Right ventricle myocardium inferior (tissue), 1 donor: ENCODE data around the gene PHACTR4. TPM values are rescaled to one million over a fixed set of nuclear protein-coding genes. Genes with fewer than 3 reads are reported as not detected.
A peak's percentile ranks its signal among the peaks of the same experiment; 100 is the strongest.
"Not testable (repeated sequence)": the region's sequence is repeated elsewhere in the genome, so short reads cannot be mapped to it uniquely, and the experiment has no call there.

Source experiments
- ATAC-seq: fragments of 200-7000 bp; cut with Tn5 transposase; one replicate; pipeline ENCODE4 v1.9.1; 2020; ENCODE audit warnings: mild to moderate bottlenecking, moderate library complexity
- DNase-seq: peaks from one replicate; pipeline ENCODE4 v3.0.0; 2021; ENCODE audit errors: missing footprints
- intact Hi-C: fragments of 100-400 bp; cut with DNase I; formaldehyde crosslinking; loops from one replicate; pipeline ENCODE4 v1.11.0; 2022
- long read RNA-seq: library from polyadenylated mRNA; unstranded; transcript quantifications from one replicate; pipeline ENCODE4 v2.0.0, GENCODE V29; 2021
- total RNA-seq: library from RNA; stranded (reverse); fragmentation: NEBNext Ultra II Directional; extraction: Animal tissue kit (Norgen Biotek cat#: 25700); gene quantifications from one replicate; pipeline ENCODE4 v1.2.1, GENCODE V29; 2021
- donor health status: DM: no; HTN: yes; CAD: no; lungs with severe emphysema.

PHACTR4 gene
- total RNA-seq, result 18.1 TPM
- long read RNA-seq, partial matches to known transcripts, result 0 of 2 reads
- long read RNA-seq, other reads (novel, unspliced or antisense), result 2 of 2 reads

GRCh38 chr1:28369371-28370238 lies at the start of gene PHACTR4:
PHACTR4 (plus strand) TSS chr1:28369740; CDS start chr1:28407448, 37,708 bp downstream.
- peak; percentile 99 for ATAC-seq
- intact Hi-C loops, result loop anchor here (1.0 to 10.0 kb wide), 3 partner anchors 40 to 235 kb away; partner anchors contain the start of gene MED18

GRCh38 chr1:28322194-28322593 lies 47.3 kb upstream of the PHACTR4 start:
- ATAC-seq, result no peak
- no peak for DNase-seq
- intact Hi-C loops, result no loop called here

More at GRCh38 chr1:28369371-28370238, at the start of gene PHACTR4:
- DNase-seq, result peak; percentile 96

GRCh38 chr1:28323720-28324119 lies 45.8 kb upstream of the PHACTR4 start:
- DNase-seq (no peak), ATAC-seq (no peak)
- intact Hi-C loops, result no loop called here

- no peak for DNase-seq
- no peak for ATAC-seq
Observed at GRCh38 chr1:28326515-28326914, 43.0 kb upstream of the PHACTR4 start.

GRCh38 chr1:28326984-28327383 lies 42.6 kb upstream of the PHACTR4 start:
- intact Hi-C loops, result loop anchor here (5.0 kb wide), 2 partner anchors 80 to 410 kb away; partner anchors contain the start of gene YTHDF2
- no peak for DNase-seq
- no peak for ATAC-seq

More at GRCh38 chr1:28326515-28326914, 43.0 kb upstream of the PHACTR4 start:
- intact Hi-C loops, result loop anchor here (5.0 kb wide), 2 partner anchors 79 to 411 kb away; partner anchors contain the start of gene YTHDF2

- intact Hi-C loops, result loop anchor here (5.0 kb wide), 2 partner anchors 80 to 410 kb away; partner anchors contain the start of gene YTHDF2
- not testable (repeated sequence) for ATAC-seq, DNase-seq
Observed at GRCh38 chr1:28327431-28327830, 42.1 kb upstream of the PHACTR4 start.

- no peak for ATAC-seq
- intact Hi-C loops, result loop anchor here (2.0 to 5.0 kb wide), 3 partner anchors 69 to 409 kb away; partner anchors contain the start of genes SESN2 and YTHDF2
- no peak for DNase-seq
Observed at GRCh38 chr1:28328228-28328648, 41.3 kb upstream of the PHACTR4 start.

- intact Hi-C loops, result loop anchor here (1.0 to 5.0 kb wide), 4 partner anchors 40 to 408 kb away; partner anchors contain the start of genes PHACTR4, SESN2 and YTHDF2
- ATAC-seq (no peak), DNase-seq (no peak)
Observed at GRCh38 chr1:28329395-28330153, 40.0 kb upstream of the PHACTR4 start.

- intact Hi-C loops, result no loop called here
- ATAC-seq, result no peak
Observed at GRCh38 chr1:28338897-28339296, 30.6 kb upstream of the PHACTR4 start.

GRCh38 chr1:28339551-28339950 lies 30.0 kb upstream of the PHACTR4 start:
- DNase-seq (no peak), ATAC-seq (no peak)
- intact Hi-C loops, result no loop called here

More at GRCh38 chr1:28338897-28339296, 30.6 kb upstream of the PHACTR4 start:
- DNase-seq, result no peak

- intact Hi-C loops, result no loop called here
- no peak for ATAC-seq
- DNase-seq, result no peak
Observed at GRCh38 chr1:28340221-28340974, 29.1 kb upstream of the PHACTR4 start.

GRCh38 chr1:28341591-28341990 lies 27.9 kb upstream of the PHACTR4 start:
- intact Hi-C loops, result no loop called here
- no peak for DNase-seq
- no peak for ATAC-seq

- ATAC-seq, result no peak
- no peak for DNase-seq
- intact Hi-C loops, result no loop called here
Observed at GRCh38 chr1:28343405-28343804, 26.1 kb upstream of the PHACTR4 start.

GRCh38 chr1:28353248-28353810 lies 16.2 kb upstream of the PHACTR4 start:
- ATAC-seq, DNase-seq: not testable (repeated sequence)
- intact Hi-C loops, result loop anchor here (10.0 kb wide), 1 partner anchor 521 kb away; no protein-coding TSS in a partner anchor

- intact Hi-C loops, result loop anchor here (10.0 kb wide), 1 partner anchor 521 kb away; no protein-coding TSS in a partner anchor
- no peak for ATAC-seq
- no peak for DNase-seq
Observed at GRCh38 chr1:28354121-28354520, 15.4 kb upstream of the PHACTR4 start.

- intact Hi-C loops, result loop anchor here (10.0 kb wide), 1 partner anchor 516 kb away; no protein-coding TSS in a partner anchor
- no peak for DNase-seq
- no peak for ATAC-seq
Observed at GRCh38 chr1:28358716-28359115, 10.8 kb upstream of the PHACTR4 start.

GRCh38 chr1:28359592-28360239 lies 9.8 kb upstream of the PHACTR4 start:
- intact Hi-C loops, result loop anchor here (10.0 kb wide), 2 partner anchors 245 to 515 kb away; no protein-coding TSS in a partner anchor
- no peak for DNase-seq
- ATAC-seq, result no peak
